ENCODE data around the gene DMAC2. TPM values are rescaled to one million over a fixed set of nuclear protein-coding genes. Genes with fewer than 3 reads are reported as not detected.
"Not testable (repeated sequence)": the region's sequence is repeated elsewhere in the genome, so short reads cannot be mapped to it uniquely, and the experiment has no call there.

Gene DMAC2
- total RNA-seq, 1 donor from 2014 or later, result 54.9 TPM

DNA sequence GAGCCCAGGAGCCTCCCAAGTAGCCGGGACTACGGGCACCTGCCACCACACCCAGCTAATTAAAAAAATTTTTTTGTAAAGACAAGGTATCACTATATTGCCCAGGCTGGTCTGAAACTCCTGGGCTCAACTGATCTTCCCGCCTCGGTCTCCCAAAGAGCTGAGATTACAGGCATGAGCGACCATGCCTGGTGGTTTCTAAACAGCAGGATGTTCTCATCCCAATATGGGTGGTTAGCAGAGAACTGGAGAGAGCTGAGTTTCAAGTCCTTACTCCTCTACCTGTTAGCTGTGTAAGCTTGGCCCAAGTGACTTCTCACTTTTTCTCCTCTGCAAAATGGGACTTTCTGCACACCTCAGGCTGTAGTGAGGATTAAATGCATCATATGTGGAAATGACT lies 55.4 kb downstream of the DMAC2 start:
- TF ChIP-seq, protein P1, sequence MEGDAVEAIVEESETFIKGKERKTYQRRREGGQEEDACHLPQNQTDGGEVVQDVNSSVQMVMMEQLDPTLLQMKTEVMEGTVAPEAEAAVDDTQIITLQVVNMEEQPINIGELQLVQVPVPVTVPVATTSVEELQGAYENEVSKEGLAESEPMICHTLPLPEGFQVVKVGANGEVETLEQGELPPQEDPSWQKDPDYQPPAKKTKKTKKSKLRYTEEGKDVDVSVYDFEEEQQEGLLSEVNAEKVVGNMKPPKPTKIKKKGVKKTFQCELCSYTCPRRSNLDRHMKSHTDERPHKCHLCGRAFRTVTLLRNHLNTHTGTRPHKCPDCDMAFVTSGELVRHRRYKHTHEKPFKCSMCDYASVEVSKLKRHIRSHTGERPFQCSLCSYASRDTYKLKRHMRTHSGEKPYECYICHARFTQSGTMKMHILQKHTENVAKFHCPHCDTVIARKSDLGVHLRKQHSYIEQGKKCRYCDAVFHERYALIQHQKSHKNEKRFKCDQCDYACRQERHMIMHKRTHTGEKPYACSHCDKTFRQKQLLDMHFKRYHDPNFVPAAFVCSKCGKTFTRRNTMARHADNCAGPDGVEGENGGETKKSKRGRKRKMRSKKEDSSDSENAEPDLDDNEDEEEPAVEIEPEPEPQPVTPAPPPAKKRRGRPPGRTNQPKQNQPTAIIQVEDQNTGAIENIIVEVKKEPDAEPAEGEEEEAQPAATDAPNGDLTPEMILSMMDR (conservative IDR thresholded peaks at IDR 0.05; ENCODE audit: low read depth, low read length), result no peak
- H3K4me3 ChIP-seq (ENCODE audit: low read depth, low read length), result no peak overlapping the region
- DNase-seq (ENCODE audit: low read depth), result no peak

DNA sequence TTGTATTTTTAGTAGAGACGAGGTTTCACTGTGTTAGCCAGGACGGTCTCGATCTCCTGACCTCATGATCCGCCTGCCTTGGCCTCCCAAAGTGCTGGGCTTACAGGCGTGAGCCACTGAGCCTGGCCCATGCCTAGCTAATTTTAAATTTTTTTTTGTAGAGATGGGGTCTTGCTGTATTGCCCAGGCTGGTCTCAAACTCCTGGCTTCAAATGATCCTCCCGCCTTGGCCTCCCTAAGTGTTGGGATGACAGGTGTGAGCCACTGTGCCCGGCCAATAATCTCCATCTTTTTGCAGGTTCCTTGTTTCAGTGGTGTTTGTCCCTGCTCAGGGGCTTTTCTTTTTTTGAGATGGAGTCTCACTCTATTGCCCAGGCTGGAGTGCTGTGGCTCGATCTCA lies 58.2 kb downstream of the DMAC2 start:
- not testable (repeated sequence) for H3K4me3 ChIP-seq (ENCODE audit: low read depth, low read length); DNase-seq (ENCODE audit: low read depth)

Other genes with a start within 250 kb of the DMAC2 start
- 4.9 and 24.7 TPM in 2 replicates for gene CYP2S1, start 246.7 kb downstream of the DMAC2 start, total RNA-seq
- gene AXL, start 220.7 kb downstream of the DMAC2 start, total RNA-seq, result 206 and 343 TPM in 2 replicates
- 154 and 177 TPM in 2 replicates for gene HNRNPUL1, start 175.5 kb downstream of the DMAC2 start, total RNA-seq
- 11.4 and 11.6 TPM in 2 replicates for gene CCDC97, start 129.7 kb downstream of the DMAC2 start, total RNA-seq
- 8.5 and 24.3 TPM in 2 replicates for gene TGFB1, start 86.0 kb downstream of the DMAC2 start, total RNA-seq
- 5.3 and 22.9 TPM in 2 replicates for gene B9D2, start 75.8 kb downstream of the DMAC2 start, total RNA-seq
- 2.7 and 3.5 TPM in 2 replicates for gene TMEM91, start 63.4 kb downstream of the DMAC2 start, total RNA-seq
- gene EXOSC5, start 42.6 kb downstream of the DMAC2 start, total RNA-seq, result 23.7 and 43.8 TPM in 2 replicates
- 24.0 and 35.7 TPM in 2 replicates for gene BCKDHA, start 42.1 kb downstream of the DMAC2 start, total RNA-seq
- 1.6 and 2.4 TPM in 2 replicates for gene B3GNT8, start 12.5 kb downstream of the DMAC2 start, total RNA-seq
- gene ERICH4, start 3.2 kb upstream of the DMAC2 start, total RNA-seq, result not detected in 2 replicates
- gene CEACAM21, start 136.3 kb upstream of the DMAC2 start, total RNA-seq, result not detected in 2 replicates
- gene CEACAM4, start 187.2 kb upstream of the DMAC2 start, total RNA-seq, result not detected in 2 replicates
- not detected in 2 replicates for gene CEACAM7, start 248.4 kb upstream of the DMAC2 start, total RNA-seq

Measured in epithelial cell of proximal tubule (primary cell).